K562 (cell line): ENCODE data around the gene BBS5. TPM values are rescaled to one million over a fixed set of nuclear protein-coding genes. Genes with fewer than 3 reads are reported as not detected.

Experiments used
- ATF1 ChIP-seq, 2 experiments: fragments of 450-650 bp in 1 of 2; IDR thresholded peaks; 2 replicates each; pipeline ENCODE4 v1.6.1; 2016; ENCODE audit warnings: missing compliant biosample characterization in 1 of 2, missing genetic modification characterization in 1 of 2
- CBX1 ChIP-seq: sonication (generic); IDR thresholded peaks from 2 replicates; pipeline ENCODE4 v1.6.1; 2016; ENCODE audit warnings: antibody characterized with exemption, low read depth, mild to moderate bottlenecking
- ESRRB ChIP-seq: fragments of 250-450 bp; sonication (Bioruptor Pico); IDR thresholded peaks from 2 replicates; pipeline ENCODE4 v1.5.0; 2020; ENCODE audit warnings: mild to moderate bottlenecking, moderate library complexity, borderline replicate concordance
- FOXM1 ChIP-seq, 2 experiments: fragments of 450-650 bp in 1 of 2; sonication (generic) in 1 of 2; formaldehyde crosslinking in 1 of 2; IDR thresholded peaks; 2 replicates each; pipeline versions ENCODE4 v1.6.1 to v1.9.0; 2017 to 2022; ENCODE audit warnings: low read depth in 2 of 2, mild to moderate bottlenecking in 2 of 2, missing genetic modification reagents in 1 of 2, moderate library complexity in 1 of 2
- GTF2E2 ChIP-seq: fragments of 200-800 bp; sonication (Bioruptor generic); IDR thresholded peaks from 2 replicates; pipeline ENCODE4 v1.6.1; 2016; ENCODE audit warnings: missing genetic modification characterization, missing compliant biosample characterization
- KDM1A ChIP-seq, 2 experiments: fragments of 450-650 bp; IDR thresholded peaks; 2 replicates each; pipeline ENCODE4 v1.6.1; 2016; ENCODE audit warnings: mild to moderate bottlenecking in 2 of 2
- KDM5B ChIP-seq: fragments of 200-600 bp; sonication (generic); IDR thresholded peaks from 2 replicates; pipeline ENCODE4 v1.6.1; 2012; ENCODE audit warnings: low read depth, mild to moderate bottlenecking, moderate library complexity, low read length, control low read depth, inconsistent platforms; ENCODE audit not compliant: insufficient replicate concordance
- L3MBTL2 ChIP-seq: fragments of 450-650 bp; IDR thresholded peaks from 2 replicates; pipeline ENCODE4 v1.6.1; 2016; ENCODE audit warnings: mild to moderate bottlenecking, moderate library complexity
- MIER1 ChIP-seq: fragments of 450-650 bp; IDR thresholded peaks from 2 replicates; pipeline ENCODE4 v1.6.1; 2016; ENCODE audit warnings: antibody characterized with exemption, mild to moderate bottlenecking, low read depth
- NFIC ChIP-seq: fragments of 450-650 bp; IDR thresholded peaks from 2 replicates; pipeline ENCODE4 v1.6.1; 2017; ENCODE audit warnings: mild to moderate bottlenecking, inconsistent platforms
- NR2C1 ChIP-seq, 2 experiments: fragments of 450-650 bp; IDR thresholded peaks; 2 replicates each; pipeline ENCODE4 v1.6.1; 2017; ENCODE audit warnings: mild to moderate bottlenecking in 2 of 2, antibody characterized with exemption in 1 of 2, inconsistent platforms in 1 of 2, missing compliant biosample characterization in 1 of 2, missing genetic modification characterization in 1 of 2
- RBM25 ChIP-seq: fragments of 200-400 bp; formaldehyde crosslinking; IDR thresholded peaks from 2 replicates; pipeline ENCODE4 v1.6.1; 2018; ENCODE audit warnings: low read length, low read depth, moderate library complexity; ENCODE audit not compliant: severe bottlenecking
- RFX1 ChIP-seq: fragments of 450-650 bp; IDR thresholded peaks from 2 replicates; pipeline ENCODE4 v1.6.1; 2016; ENCODE audit warnings: mild to moderate bottlenecking, moderate library complexity
- SAFB ChIP-seq: fragments of 200-400 bp; formaldehyde crosslinking; IDR thresholded peaks from 2 replicates; pipeline ENCODE4 v1.6.1; 2017; ENCODE audit warnings: low read depth, low read length, borderline replicate concordance
- TEAD2 ChIP-seq: fragments of 450-650 bp; IDR thresholded peaks from 2 replicates; pipeline ENCODE4 v1.6.1; 2016; ENCODE audit warnings: missing genetic modification characterization, control low read depth, missing compliant biosample characterization
- ZBED1 ChIP-seq: IDR thresholded peaks from 2 replicates; pipeline ENCODE4 v1.6.1; 2014
- ZBTB1 ChIP-seq: sonication (generic); formaldehyde crosslinking; IDR thresholded peaks from 2 replicates; pipeline ENCODE4 v1.8.1; 2023; ENCODE audit warnings: missing genetic modification reagents, low read depth, mild to moderate bottlenecking, borderline replicate concordance
- ZNF212 ChIP-seq: fragments of 450-650 bp; formaldehyde crosslinking; IDR thresholded peaks from 2 replicates; pipeline ENCODE4 v1.4.0; 2020; ENCODE audit warnings: mild to moderate bottlenecking
- ZNF24 ChIP-seq: fragments of 450-650 bp; IDR thresholded peaks from 2 replicates; pipeline ENCODE4 v1.6.1; 2016
- polyA plus RNA-seq, 8 experiments: library from polyadenylated mRNA; depleted of rRNA in 4 of 8; stranded (reverse) in 5 of 8; unstranded in 3 of 8; fragments of >200 nt; fragmentation: Nextera tagmentation in 2 of 8; fragmentation: Illumina TruSeq in 1 of 8; extraction: Ambion mirVana in 2 of 8; extraction: Trizol in 1 of 8; gene quantifications; 2 replicates each; pipeline versions ENCODE4 v1.2.1 to v1.2.3, GENCODE V29; 2011 to 2014; ENCODE audit warnings: inconsistent platforms in 1 of 8, missing spikeins in 1 of 8
- total RNA-seq, 7 experiments: library from RNA; depleted of rRNA in 6 of 7; stranded (reverse); fragments of >200 nt in 6 of 7; fragmentation: Illumina TruSeq in 2 of 7; extraction: Trizol in 2 of 7; gene quantifications; 2 replicates each; pipeline versions ENCODE4 v1.2.1 to v1.2.3, GENCODE V29; 2011 to 2021; ENCODE audit warnings: low replicate concordance in 1 of 7
- TF ChIP-seq, protein P1 (sequence below): fragments of 450-650 bp; IDR thresholded peaks from 2 replicates; pipeline ENCODE4 v1.6.1; 2017; ENCODE audit warnings: mild to moderate bottlenecking, moderate library complexity
- TF ChIP-seq, protein P2 (sequence below): fragments of 450-650 bp; IDR thresholded peaks from 2 replicates; pipeline ENCODE4 v1.6.1; 2016; ENCODE audit warnings: mild to moderate bottlenecking
- TF ChIP-seq, protein P3 (sequence below): fragments of 450-650 bp; IDR thresholded peaks from 2 replicates; pipeline ENCODE4 v1.6.1; 2016; ENCODE audit warnings: borderline replicate concordance
- TF ChIP-seq, protein P4 (sequence below): fragments of 250-450 bp; sonication (Bioruptor Pico); IDR thresholded peaks from 2 replicates; pipeline ENCODE4 v1.8.0; 2022; ENCODE audit warnings: moderate library complexity, mild to moderate bottlenecking, inconsistent platforms

The BBS5 gene
- total and polyA plus RNA-seq, 9 of the 15 experiments (the other 6 are each of a cell fraction or from before 2014, with no cell fraction given), result 0.48 to 6.9 (median 4.3) TPM

DNA sequence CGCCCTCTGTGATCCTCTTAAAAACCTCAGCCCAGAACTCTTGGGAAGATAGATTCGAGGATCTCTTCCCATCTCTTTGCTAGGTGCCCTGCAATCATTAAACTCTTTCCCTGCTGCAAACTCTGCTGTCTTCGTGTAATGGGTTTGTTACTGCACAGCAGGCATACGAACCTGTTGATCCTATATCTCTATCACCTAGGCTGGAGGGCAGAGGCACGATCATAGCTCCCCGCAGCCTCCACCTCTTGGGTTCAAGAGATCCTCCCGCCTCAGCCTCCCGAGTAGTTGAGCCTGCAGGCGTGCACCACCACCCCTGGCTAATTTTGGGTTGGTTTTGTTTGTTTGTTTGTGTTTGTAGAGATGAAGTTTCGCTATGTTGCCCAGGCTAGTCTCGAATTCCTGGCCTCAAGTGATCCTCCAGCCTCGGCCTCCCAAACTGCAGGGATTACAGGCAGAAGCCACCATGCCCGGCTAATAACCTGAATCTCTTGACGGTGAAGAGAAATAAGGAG is 493 bp upstream of the BBS5 start (continued):
- TF ChIP-seq, protein P1, sequence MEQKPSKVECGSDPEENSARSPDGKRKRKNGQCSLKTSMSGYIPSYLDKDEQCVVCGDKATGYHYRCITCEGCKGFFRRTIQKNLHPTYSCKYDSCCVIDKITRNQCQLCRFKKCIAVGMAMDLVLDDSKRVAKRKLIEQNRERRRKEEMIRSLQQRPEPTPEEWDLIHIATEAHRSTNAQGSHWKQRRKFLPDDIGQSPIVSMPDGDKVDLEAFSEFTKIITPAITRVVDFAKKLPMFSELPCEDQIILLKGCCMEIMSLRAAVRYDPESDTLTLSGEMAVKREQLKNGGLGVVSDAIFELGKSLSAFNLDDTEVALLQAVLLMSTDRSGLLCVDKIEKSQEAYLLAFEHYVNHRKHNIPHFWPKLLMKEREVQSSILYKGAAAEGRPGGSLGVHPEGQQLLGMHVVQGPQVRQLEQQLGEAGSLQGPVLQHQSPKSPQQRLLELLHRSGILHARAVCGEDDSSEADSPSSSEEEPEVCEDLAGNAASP, result no peak
- no peak for TF ChIP-seq ZBED1
- TF ChIP-seq, protein P2, sequence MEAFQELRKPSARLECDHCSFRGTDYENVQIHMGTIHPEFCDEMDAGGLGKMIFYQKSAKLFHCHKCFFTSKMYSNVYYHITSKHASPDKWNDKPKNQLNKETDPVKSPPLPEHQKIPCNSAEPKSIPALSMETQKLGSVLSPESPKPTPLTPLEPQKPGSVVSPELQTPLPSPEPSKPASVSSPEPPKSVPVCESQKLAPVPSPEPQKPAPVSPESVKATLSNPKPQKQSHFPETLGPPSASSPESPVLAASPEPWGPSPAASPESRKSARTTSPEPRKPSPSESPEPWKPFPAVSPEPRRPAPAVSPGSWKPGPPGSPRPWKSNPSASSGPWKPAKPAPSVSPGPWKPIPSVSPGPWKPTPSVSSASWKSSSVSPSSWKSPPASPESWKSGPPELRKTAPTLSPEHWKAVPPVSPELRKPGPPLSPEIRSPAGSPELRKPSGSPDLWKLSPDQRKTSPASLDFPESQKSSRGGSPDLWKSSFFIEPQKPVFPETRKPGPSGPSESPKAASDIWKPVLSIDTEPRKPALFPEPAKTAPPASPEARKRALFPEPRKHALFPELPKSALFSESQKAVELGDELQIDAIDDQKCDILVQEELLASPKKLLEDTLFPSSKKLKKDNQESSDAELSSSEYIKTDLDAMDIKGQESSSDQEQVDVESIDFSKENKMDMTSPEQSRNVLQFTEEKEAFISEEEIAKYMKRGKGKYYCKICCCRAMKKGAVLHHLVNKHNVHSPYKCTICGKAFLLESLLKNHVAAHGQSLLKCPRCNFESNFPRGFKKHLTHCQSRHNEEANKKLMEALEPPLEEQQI, result 0 out of 2 replicates have a peak, but pooled peaks have one; percentile 15
- no peak for TF ChIP-seq ESRRB
- TF ChIP-seq FOXM1 (IDR thresholded peaks at IDR 0.05; ENCODE audit: low read depth), result no peak
- TF ChIP-seq FOXM1 (CRISPR knock-in tag; IDR thresholded peaks at IDR 0.05; ENCODE audit: low read depth), result peak; percentile 4; the same call in 1 of the 2 replicates
- TF ChIP-seq, protein P3, sequence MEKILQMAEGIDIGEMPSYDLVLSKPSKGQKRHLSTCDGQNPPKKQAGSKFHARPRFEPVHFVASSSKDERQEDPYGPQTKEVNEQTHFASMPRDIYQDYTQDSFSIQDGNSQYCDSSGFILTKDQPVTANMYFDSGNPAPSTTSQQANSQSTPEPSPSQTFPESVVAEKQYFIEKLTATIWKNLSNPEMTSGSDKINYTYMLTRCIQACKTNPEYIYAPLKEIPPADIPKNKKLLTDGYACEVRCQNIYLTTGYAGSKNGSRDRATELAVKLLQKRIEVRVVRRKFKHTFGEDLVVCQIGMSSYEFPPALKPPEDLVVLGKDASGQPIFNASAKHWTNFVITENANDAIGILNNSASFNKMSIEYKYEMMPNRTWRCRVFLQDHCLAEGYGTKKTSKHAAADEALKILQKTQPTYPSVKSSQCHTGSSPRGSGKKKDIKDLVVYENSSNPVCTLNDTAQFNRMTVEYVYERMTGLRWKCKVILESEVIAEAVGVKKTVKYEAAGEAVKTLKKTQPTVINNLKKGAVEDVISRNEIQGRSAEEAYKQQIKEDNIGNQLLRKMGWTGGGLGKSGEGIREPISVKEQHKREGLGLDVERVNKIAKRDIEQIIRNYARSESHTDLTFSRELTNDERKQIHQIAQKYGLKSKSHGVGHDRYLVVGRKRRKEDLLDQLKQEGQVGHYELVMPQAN, result no peak
- no peak for TF ChIP-seq SAFB
- peak; percentile 11 for TF ChIP-seq RBM25
- no peak for TF ChIP-seq CBX1
- no peak for TF ChIP-seq MIER1
- TF ChIP-seq ATF1 (CRISPR knock-in tag; IDR thresholded peaks at IDR 0.05), result no peak
- TF ChIP-seq ATF1 (tag; IDR thresholded peaks at IDR 0.05), result no peak
- no peak for TF ChIP-seq ZNF24
- TF ChIP-seq NFIC, result no peak
- 0 out of 2 replicates have a peak, but pooled peaks have one; percentile 3 for TF ChIP-seq ZBTB1 (CRISPR knock-in tag)
- TF ChIP-seq TEAD2 (tag), result no peak
- no peak for TF ChIP-seq GTF2E2 (tag)
- peak; percentile 47 to 70; a peak in 2 of 4 replicates for TF ChIP-seq KDM1A (IDR thresholded peaks at IDR 0.05)
- TF ChIP-seq L3MBTL2, result no peak
- TF ChIP-seq ZNF212 (CRISPR knock-in tag), result no peak
- no peak for TF ChIP-seq RFX1
- TF ChIP-seq KDM5B, result no peak
- TF ChIP-seq, protein P4, sequence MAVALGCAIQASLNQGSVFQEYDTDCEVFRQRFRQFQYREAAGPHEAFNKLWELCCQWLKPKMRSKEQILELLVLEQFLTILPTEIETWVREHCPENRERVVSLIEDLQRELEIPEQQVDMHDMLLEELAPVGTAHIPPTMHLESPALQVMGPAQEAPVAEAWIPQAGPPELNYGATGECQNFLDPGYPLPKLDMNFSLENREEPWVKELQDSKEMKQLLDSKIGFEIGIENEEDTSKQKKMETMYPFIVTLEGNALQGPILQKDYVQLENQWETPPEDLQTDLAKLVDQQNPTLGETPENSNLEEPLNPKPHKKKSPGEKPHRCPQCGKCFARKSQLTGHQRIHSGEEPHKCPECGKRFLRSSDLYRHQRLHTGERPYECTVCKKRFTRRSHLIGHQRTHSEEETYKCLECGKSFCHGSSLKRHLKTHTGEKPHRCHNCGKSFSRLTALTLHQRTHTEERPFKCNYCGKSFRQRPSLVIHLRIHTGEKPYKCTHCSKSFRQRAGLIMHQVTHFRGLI (CRISPR knock-in tag), result no peak
- no peak for TF ChIP-seq NR2C1 (IDR thresholded peaks at IDR 0.05)
- TF ChIP-seq NR2C1 (tag; IDR thresholded peaks at IDR 0.05), result no peak
